Astrocyte of the spinal cord (primary cell): ENCODE data around the gene NTN4.

ENCODE experiments used
- DNase-seq: peaks from one replicate; pipeline ENCODE4 v3.0.0; 2011; ENCODE audit warnings: low read depth, low spot score
- H3K4me3 ChIP-seq: 2 replicates; pipeline ENCODE4 v1.5.1; 2011; ENCODE audit warnings: low read depth, mild to moderate bottlenecking, low read length, moderate library complexity
- in situ Hi-C: cut with HindIII; loops from 2 replicates; pipeline ENCODE4 v1.10.0; 2017; ENCODE audit warnings: low sequenced_read_pairs
- TF ChIP-seq, protein P1 (sequence below): IDR thresholded peaks from 2 replicates; pipeline ENCODE4 v1.5.1; 2012; ENCODE audit warnings: low read depth, mild to moderate bottlenecking, low read length, inconsistent platforms

The NTN4 gene

GRCh38 chr12:95715177-95715576 is 75.4 kb downstream of the NTN4 start:
- in situ Hi-C loops = no loop called here
- H3K4me3 ChIP-seq = no peak overlapping the region
- TF ChIP-seq, protein P1, sequence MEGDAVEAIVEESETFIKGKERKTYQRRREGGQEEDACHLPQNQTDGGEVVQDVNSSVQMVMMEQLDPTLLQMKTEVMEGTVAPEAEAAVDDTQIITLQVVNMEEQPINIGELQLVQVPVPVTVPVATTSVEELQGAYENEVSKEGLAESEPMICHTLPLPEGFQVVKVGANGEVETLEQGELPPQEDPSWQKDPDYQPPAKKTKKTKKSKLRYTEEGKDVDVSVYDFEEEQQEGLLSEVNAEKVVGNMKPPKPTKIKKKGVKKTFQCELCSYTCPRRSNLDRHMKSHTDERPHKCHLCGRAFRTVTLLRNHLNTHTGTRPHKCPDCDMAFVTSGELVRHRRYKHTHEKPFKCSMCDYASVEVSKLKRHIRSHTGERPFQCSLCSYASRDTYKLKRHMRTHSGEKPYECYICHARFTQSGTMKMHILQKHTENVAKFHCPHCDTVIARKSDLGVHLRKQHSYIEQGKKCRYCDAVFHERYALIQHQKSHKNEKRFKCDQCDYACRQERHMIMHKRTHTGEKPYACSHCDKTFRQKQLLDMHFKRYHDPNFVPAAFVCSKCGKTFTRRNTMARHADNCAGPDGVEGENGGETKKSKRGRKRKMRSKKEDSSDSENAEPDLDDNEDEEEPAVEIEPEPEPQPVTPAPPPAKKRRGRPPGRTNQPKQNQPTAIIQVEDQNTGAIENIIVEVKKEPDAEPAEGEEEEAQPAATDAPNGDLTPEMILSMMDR = no peak
- DNase-seq = no peak

GRCh38 chr12:95712269-95712668 is 78.3 kb downstream of the NTN4 start:
- TF ChIP-seq, protein P1 = no peak
- in situ Hi-C loops = no loop called here
- no peak overlapping the region for H3K4me3 ChIP-seq
- no peak for DNase-seq

- in situ Hi-C loops = no loop called here
- TF ChIP-seq, protein P1 = no peak
- no peak for DNase-seq
- no peak overlapping the region for H3K4me3 ChIP-seq
Observed at GRCh38 chr12:95710386-95710785, 80.2 kb downstream of the NTN4 start.

- H3K4me3 ChIP-seq = no peak overlapping the region
- in situ Hi-C loops = no loop called here
- TF ChIP-seq, protein P1 = no peak
Observed at GRCh38 chr12:95709152-95709551, 81.4 kb downstream of the NTN4 start.

GRCh38 chr12:95705143-95705542 is 85.4 kb downstream of the NTN4 start:
- TF ChIP-seq, protein P1 = no peak
- no peak overlapping the region for H3K4me3 ChIP-seq
- in situ Hi-C loops = no loop called here
- DNase-seq = no peak

More at GRCh38 chr12:95709152-95709551, 81.4 kb downstream of the NTN4 start:
- DNase-seq = no peak

GRCh38 chr12:95703986-95704385 is 86.6 kb downstream of the NTN4 start:
- DNase-seq = no peak
- H3K4me3 ChIP-seq = no peak overlapping the region
- in situ Hi-C loops = no loop called here
- TF ChIP-seq, protein P1 = no peak
